ENCODE data around the gene LUM.

LUM gene

GRCh38 chr12:91109148-91109564 lies 2.1 kb downstream of the LUM start:
- H3K27ac ChIP-seq (ENCODE audit: low read depth, low read length), result no peak overlapping the region
- no peaks in the 10 kb centered on the region for H3K36me3 ChIP-seq (ENCODE audit: control insufficient read depth, insufficient read depth, low read length)
- H3K4me3 ChIP-seq (ENCODE audit: low read depth, low read length), result no peak overlapping the region
- no peaks in the 10 kb centered on the region for H3K27me3 ChIP-seq (ENCODE audit: control insufficient read depth, insufficient read depth, low read length)
- no peak overlapping the region for H3K9ac ChIP-seq (ENCODE audit: low read depth, low read length)
- H3K9me3 ChIP-seq (ENCODE audit: control insufficient read depth, insufficient read depth, low read length), result no peaks in the 10 kb centered on the region
- H3K4me1 ChIP-seq (ENCODE audit: control insufficient read depth, insufficient read depth, low read length), result peaks cover 8% of the 10 kb centered on the region; the same call in 1 of the 2 replicates

GRCh38 chr12:91108196-91108755 lies 3.0 kb downstream of the LUM start:
- Histone ChIP-seq H3K4me3 (ENCODE audit: low read depth, low read length) (no peak overlapping the region), H3K4me1 (ENCODE audit: control insufficient read depth, insufficient read depth, low read length) (peaks cover 8% of the 10 kb centered on the region; the same call in 1 of the 2 replicates), H3K27ac (ENCODE audit: low read depth, low read length) (no peak overlapping the region), H3K9ac (ENCODE audit: low read depth, low read length) (no peak overlapping the region), H3K27me3 (ENCODE audit: control insufficient read depth, insufficient read depth, low read length) (no peaks in the 10 kb centered on the region), H3K36me3 (ENCODE audit: control insufficient read depth, insufficient read depth, low read length) (no peaks in the 10 kb centered on the region), H3K9me3 (ENCODE audit: control insufficient read depth, insufficient read depth, low read length) (no peaks in the 10 kb centered on the region)

DNA sequence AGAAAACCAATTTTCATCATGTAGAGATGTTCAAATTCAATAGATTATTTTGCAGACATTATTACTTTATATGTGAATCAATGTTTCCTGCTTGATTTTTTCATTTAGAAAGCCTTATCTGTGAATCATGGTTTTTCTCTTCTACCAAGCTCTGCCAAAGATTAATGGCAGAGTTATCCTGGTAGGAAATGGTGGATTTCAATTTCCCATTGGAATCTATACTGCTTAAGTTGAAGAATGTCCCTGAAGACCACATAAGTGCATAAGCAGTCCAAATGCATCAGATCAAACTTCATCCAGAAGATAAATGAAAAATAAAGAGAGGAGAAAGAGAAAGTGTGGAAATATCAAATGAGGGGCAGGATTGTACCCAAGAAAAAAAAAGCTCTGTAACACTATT lies 5.0 kb downstream of the LUM start:
- Histone ChIP-seq H3K36me3 (ENCODE audit: control insufficient read depth, insufficient read depth, low read length) (no peaks in the 10 kb centered on the region), H3K27ac (ENCODE audit: low read depth, low read length) (no peak overlapping the region), H3K27me3 (ENCODE audit: control insufficient read depth, insufficient read depth, low read length) (no peaks in the 10 kb centered on the region), H3K4me3 (ENCODE audit: low read depth, low read length) (no peak overlapping the region), H3K4me1 (ENCODE audit: control insufficient read depth, insufficient read depth, low read length) (peaks cover 5% of the 10 kb centered on the region; the same call in 1 of the 2 replicates), H3K9me3 (ENCODE audit: control insufficient read depth, insufficient read depth, low read length) (no peaks in the 10 kb centered on the region), H3K9ac (ENCODE audit: low read depth, low read length) (no peak overlapping the region)

GRCh38 chr12:91105807-91106206 lies 5.5 kb downstream of the LUM start:
- H3K4me3 ChIP-seq (ENCODE audit: low read depth, low read length), result no peak overlapping the region

DNA sequence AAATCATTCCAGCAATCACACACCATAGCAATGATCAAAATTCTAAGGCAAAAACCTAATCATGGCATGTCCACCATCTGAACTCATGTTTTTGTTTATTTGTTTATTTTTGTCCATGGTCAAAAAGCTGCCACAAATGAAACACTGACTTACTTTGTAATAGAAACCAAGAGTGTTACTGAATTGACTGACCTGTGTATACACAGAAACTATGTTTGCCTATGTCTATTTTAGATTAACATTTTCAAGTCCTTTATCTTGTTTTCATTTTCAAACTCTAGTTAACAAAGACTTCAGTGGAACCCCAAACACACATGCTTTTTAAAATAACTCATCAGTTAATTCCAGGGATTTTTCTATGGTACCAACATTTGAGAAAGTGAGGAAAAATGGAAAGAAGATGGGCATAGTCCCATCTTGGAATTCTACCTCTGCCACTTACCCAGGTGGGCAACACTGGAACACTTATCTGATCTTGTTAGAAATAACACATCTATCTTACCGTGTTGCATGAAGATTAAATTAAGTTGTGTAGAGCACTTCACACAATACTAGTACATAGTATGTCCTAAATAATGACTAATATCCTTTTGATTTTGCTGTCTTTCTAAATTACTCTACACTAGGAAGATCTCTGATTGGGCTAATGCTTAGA lies 6.4 kb downstream of the LUM start:
- H3K27ac ChIP-seq (ENCODE audit: low read depth, low read length), result no peak overlapping the region
- no peak overlapping the region for H3K4me3 ChIP-seq (ENCODE audit: low read depth, low read length)
- no peaks in the 10 kb centered on the region for H3K27me3 ChIP-seq (ENCODE audit: control insufficient read depth, insufficient read depth, low read length)

More at GRCh38 chr12:91105807-91106206, 5.5 kb downstream of the LUM start:
- H3K27me3 ChIP-seq (ENCODE audit: control insufficient read depth, insufficient read depth, low read length), result no peaks in the 10 kb centered on the region
- H3K27ac ChIP-seq (ENCODE audit: low read depth, low read length), result no peak overlapping the region
- no peaks in the 10 kb centered on the region for H3K9me3 ChIP-seq (ENCODE audit: control insufficient read depth, insufficient read depth, low read length)
- no peak overlapping the region for H3K9ac ChIP-seq (ENCODE audit: low read depth, low read length)
- H3K4me1 ChIP-seq (ENCODE audit: control insufficient read depth, insufficient read depth, low read length), result peaks cover 3% of the 10 kb centered on the region; the same call in 1 of the 2 replicates
- no peaks in the 10 kb centered on the region for H3K36me3 ChIP-seq (ENCODE audit: control insufficient read depth, insufficient read depth, low read length)

GRCh38 chr12:91103624-91104023 lies 7.7 kb downstream of the LUM start:
- Histone ChIP-seq H3K4me1 (ENCODE audit: control insufficient read depth, insufficient read depth, low read length) (no peaks in the 10 kb centered on the region), H3K9ac (ENCODE audit: low read depth, low read length) (no peak overlapping the region), H3K9me3 (ENCODE audit: control insufficient read depth, insufficient read depth, low read length) (no peaks in the 10 kb centered on the region), H3K36me3 (ENCODE audit: control insufficient read depth, insufficient read depth, low read length) (no peaks in the 10 kb centered on the region), H3K4me3 (ENCODE audit: low read depth, low read length) (no peak overlapping the region), H3K27me3 (ENCODE audit: control insufficient read depth, insufficient read depth, low read length) (no peaks in the 10 kb centered on the region), H3K27ac (ENCODE audit: low read depth, low read length) (no peak overlapping the region)

More for the DNA sequence above, 6.4 kb downstream of the LUM start:
- H3K9ac ChIP-seq (ENCODE audit: low read depth, low read length), result no peak overlapping the region
- no peaks in the 10 kb centered on the region for H3K36me3 ChIP-seq (ENCODE audit: control insufficient read depth, insufficient read depth, low read length)
- H3K9me3 ChIP-seq (ENCODE audit: control insufficient read depth, insufficient read depth, low read length), result no peaks in the 10 kb centered on the region
- H3K4me1 ChIP-seq (ENCODE audit: control insufficient read depth, insufficient read depth, low read length), result peaks cover 3% of the 10 kb centered on the region; the same call in 1 of the 2 replicates

GRCh38 chr12:91103101-91103500 lies 8.2 kb downstream of the LUM start:
- Histone ChIP-seq H3K4me3 (ENCODE audit: low read depth, low read length) (no peak overlapping the region), H3K27me3 (ENCODE audit: control insufficient read depth, insufficient read depth, low read length) (no peaks in the 10 kb centered on the region), H3K4me1 (ENCODE audit: control insufficient read depth, insufficient read depth, low read length) (no peaks in the 10 kb centered on the region), H3K9me3 (ENCODE audit: control insufficient read depth, insufficient read depth, low read length) (no peaks in the 10 kb centered on the region), H3K36me3 (ENCODE audit: control insufficient read depth, insufficient read depth, low read length) (no peaks in the 10 kb centered on the region), H3K9ac (ENCODE audit: low read depth, low read length) (no peak overlapping the region), H3K27ac (ENCODE audit: low read depth, low read length) (no peak overlapping the region)

- Histone ChIP-seq H3K4me3 (ENCODE audit: low read depth, low read length) (no peak overlapping the region), H3K9me3 (ENCODE audit: control insufficient read depth, insufficient read depth, low read length) (no peaks in the 10 kb centered on the region), H3K4me1 (ENCODE audit: control insufficient read depth, insufficient read depth, low read length) (no peaks in the 10 kb centered on the region), H3K9ac (ENCODE audit: low read depth, low read length) (no peak overlapping the region), H3K27ac (ENCODE audit: low read depth, low read length) (no peak overlapping the region), H3K27me3 (ENCODE audit: control insufficient read depth, insufficient read depth, low read length) (no peaks in the 10 kb centered on the region), H3K36me3 (ENCODE audit: control insufficient read depth, insufficient read depth, low read length) (no peaks in the 10 kb centered on the region)
Observed at GRCh38 chr12:91100906-91101305, 10.4 kb downstream of the LUM start.

GRCh38 chr12:91099836-91100235 lies 11.5 kb downstream of the LUM start:
- H3K27me3 ChIP-seq (ENCODE audit: control insufficient read depth, insufficient read depth, low read length), result no peaks in the 10 kb centered on the region
- no peak overlapping the region for H3K27ac ChIP-seq (ENCODE audit: low read depth, low read length)

DNA sequence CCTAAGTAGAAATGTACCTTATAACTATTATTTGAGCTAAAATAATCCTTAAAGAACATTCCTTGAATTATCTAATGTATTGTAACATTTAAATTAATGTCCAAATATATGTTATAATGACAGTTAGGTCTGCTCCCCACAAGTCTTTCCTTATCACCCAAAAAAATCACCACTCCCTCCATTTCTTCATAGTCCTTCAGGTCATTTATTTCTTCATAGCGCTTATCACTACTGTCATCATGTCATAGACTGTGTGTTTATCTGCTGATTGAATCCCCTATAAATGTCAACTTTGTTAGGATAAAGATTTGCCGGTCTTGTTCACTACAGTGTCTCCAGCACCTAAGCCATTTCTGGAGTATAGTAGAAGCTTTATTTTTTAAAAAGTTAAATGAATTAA lies 12.0 kb downstream of the LUM start:
- Histone ChIP-seq H3K9me3 (ENCODE audit: control insufficient read depth, insufficient read depth, low read length) (no peaks in the 10 kb centered on the region), H3K27ac (ENCODE audit: low read depth, low read length) (no peak overlapping the region), H3K9ac (ENCODE audit: low read depth, low read length) (no peak overlapping the region), H3K27me3 (ENCODE audit: control insufficient read depth, insufficient read depth, low read length) (no peaks in the 10 kb centered on the region), H3K36me3 (ENCODE audit: control insufficient read depth, insufficient read depth, low read length) (no peaks in the 10 kb centered on the region), H3K4me1 (ENCODE audit: control insufficient read depth, insufficient read depth, low read length) (peaks cover under 1% of the 10 kb centered on the region; the same call in 1 of the 2 replicates), H3K4me3 (ENCODE audit: low read depth, low read length) (no peak overlapping the region)

More at GRCh38 chr12:91099836-91100235, 11.5 kb downstream of the LUM start:
- Histone ChIP-seq H3K4me3 (ENCODE audit: low read depth, low read length) (no peak overlapping the region), H3K9me3 (ENCODE audit: control insufficient read depth, insufficient read depth, low read length) (no peaks in the 10 kb centered on the region), H3K4me1 (ENCODE audit: control insufficient read depth, insufficient read depth, low read length) (no peaks in the 10 kb centered on the region), H3K9ac (ENCODE audit: low read depth, low read length) (no peak overlapping the region), H3K36me3 (ENCODE audit: control insufficient read depth, insufficient read depth, low read length) (no peaks in the 10 kb centered on the region)

- Histone ChIP-seq H3K9ac (ENCODE audit: low read depth, low read length) (no peak overlapping the region), H3K27me3 (ENCODE audit: control insufficient read depth, insufficient read depth, low read length) (no peaks in the 10 kb centered on the region), H3K4me3 (ENCODE audit: low read depth, low read length) (no peak overlapping the region), H3K27ac (ENCODE audit: low read depth, low read length) (no peak overlapping the region), H3K36me3 (ENCODE audit: control insufficient read depth, insufficient read depth, low read length) (no peaks in the 10 kb centered on the region), H3K4me1 (ENCODE audit: control insufficient read depth, insufficient read depth, low read length) (peaks cover 4% of the 10 kb centered on the region; the same call in 1 of the 2 replicates), H3K9me3 (ENCODE audit: control insufficient read depth, insufficient read depth, low read length) (no peaks in the 10 kb centered on the region)
Observed at GRCh38 chr12:91098941-91099340, 12.4 kb downstream of the LUM start.

Data from HUES48 (cell line).